GM10266 (cell line): Measurements from ENCODE around the gene SHLD1.

Experiments
- DNase-seq: peaks from one replicate; pipeline ENCODE4 v3.0.0; 2012; ENCODE audit errors: extremely low spot score
- TF ChIP-seq, protein P1 (sequence below): IDR thresholded peaks from 2 replicates; pipeline ENCODE4 v1.5.1; 2012; ENCODE audit warnings: mild to moderate bottlenecking, low read depth; ENCODE audit not compliant: control insufficient read depth, insufficient read depth; ENCODE audit errors: missing control alignments

Gene SHLD1

DNA sequence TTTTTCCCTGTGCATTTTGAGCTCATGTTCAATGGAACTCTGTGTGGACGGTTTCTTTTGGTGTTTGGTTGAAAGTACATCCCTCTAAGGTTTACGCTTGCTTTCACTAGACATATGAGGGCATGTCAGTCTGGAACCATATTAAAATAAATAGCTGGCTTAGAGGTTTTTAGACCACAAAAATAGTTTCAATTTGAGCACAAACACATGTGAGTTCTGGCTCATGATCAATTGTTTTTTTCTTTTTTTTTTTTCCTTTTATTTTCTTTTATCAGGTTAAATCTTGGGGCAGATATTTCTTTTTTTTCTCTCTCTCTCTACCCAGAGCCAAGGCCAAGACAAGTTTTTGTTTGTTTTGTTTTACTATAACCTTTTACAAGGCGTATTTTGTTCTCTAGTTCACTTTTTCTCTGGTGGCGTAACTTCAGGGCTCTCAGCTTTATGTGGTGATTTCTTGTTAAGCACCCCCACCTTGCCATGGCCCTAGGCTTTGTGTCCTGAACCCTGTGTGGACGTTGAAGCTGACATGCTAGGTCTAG lies 92.9 kb downstream of the SHLD1 start:
- DNase-seq = peak; percentile 59
- TF ChIP-seq, protein P1, sequence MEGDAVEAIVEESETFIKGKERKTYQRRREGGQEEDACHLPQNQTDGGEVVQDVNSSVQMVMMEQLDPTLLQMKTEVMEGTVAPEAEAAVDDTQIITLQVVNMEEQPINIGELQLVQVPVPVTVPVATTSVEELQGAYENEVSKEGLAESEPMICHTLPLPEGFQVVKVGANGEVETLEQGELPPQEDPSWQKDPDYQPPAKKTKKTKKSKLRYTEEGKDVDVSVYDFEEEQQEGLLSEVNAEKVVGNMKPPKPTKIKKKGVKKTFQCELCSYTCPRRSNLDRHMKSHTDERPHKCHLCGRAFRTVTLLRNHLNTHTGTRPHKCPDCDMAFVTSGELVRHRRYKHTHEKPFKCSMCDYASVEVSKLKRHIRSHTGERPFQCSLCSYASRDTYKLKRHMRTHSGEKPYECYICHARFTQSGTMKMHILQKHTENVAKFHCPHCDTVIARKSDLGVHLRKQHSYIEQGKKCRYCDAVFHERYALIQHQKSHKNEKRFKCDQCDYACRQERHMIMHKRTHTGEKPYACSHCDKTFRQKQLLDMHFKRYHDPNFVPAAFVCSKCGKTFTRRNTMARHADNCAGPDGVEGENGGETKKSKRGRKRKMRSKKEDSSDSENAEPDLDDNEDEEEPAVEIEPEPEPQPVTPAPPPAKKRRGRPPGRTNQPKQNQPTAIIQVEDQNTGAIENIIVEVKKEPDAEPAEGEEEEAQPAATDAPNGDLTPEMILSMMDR = no peak

DNA sequence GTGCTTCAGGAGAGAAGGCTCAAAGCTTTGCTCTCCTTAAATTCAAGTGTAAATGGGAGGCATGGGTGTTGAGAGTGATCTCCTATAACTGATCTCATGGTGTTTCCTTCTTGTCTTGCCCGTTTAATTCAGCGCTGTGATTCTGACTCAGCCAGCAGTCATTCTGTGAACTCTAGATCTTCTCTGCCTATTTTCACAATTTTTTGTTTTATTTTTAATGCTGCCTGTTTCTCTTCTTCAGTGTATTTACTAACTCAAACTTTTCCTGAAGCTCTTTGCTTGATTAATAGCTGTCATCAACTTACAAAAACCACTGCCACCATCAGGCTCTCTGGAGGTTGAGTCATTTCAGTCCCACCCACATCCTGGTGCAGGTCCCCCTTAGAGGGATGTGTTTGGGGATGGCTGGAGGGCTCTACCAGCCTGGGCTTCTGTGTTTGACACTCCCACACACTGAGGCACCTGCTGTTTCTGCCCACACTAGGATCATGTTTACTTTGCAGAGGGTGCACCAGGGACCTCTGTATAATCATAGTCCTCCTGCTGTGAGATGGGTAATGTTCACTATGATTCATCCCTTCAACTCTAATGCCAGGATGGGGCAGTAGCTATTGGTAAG lies 94.0 kb downstream of the SHLD1 start:
- TF ChIP-seq, protein P1 = no peak

DNA sequence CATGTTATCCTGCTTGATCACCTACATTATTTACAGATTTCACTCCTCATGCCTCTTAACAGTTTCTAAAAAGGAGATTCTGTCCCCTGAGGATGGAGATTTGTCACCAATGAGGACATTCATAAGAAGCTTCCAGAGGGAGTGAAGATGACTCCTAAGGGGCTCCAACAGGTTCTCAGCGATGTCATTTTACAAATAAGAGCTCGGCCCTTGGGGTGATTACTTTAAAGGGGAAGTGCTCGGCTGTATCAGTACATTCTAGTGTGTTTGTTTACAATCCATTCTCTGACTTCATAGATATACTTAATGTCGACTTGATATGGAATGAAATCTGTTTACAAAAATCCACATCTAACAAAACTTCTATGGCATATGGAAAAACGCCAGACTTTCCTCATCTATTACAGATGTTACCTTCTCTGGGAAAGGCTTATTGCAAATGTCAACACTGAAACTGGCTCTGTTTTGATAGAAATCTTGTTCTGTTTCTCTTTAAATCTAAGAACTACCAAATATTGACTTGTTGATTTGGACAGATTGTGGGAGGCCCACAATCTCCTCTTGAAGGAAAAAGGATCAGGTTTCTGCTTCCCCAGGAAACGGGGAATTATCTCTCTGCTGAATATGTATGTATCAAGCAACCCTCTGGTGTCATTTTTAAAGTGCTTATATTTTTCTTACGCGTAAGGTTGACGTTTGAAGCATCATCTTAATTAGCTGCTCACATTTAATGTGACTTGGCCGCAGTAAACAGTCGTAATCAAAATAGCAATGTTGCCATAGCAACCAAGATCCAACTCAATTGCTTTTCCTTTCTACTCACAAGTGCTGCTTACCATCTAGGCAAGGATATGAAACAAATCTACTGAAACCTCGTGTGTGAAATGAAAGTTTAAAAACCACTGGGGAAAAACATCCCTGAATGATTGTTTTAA lies 95.7 kb downstream of the SHLD1 start:
- DNase-seq = no peak
- TF ChIP-seq, protein P1 = no peak

More for the DNA sequence above, 94.0 kb downstream of the SHLD1 start:
- DNase-seq = peak; percentile 62

DNA sequence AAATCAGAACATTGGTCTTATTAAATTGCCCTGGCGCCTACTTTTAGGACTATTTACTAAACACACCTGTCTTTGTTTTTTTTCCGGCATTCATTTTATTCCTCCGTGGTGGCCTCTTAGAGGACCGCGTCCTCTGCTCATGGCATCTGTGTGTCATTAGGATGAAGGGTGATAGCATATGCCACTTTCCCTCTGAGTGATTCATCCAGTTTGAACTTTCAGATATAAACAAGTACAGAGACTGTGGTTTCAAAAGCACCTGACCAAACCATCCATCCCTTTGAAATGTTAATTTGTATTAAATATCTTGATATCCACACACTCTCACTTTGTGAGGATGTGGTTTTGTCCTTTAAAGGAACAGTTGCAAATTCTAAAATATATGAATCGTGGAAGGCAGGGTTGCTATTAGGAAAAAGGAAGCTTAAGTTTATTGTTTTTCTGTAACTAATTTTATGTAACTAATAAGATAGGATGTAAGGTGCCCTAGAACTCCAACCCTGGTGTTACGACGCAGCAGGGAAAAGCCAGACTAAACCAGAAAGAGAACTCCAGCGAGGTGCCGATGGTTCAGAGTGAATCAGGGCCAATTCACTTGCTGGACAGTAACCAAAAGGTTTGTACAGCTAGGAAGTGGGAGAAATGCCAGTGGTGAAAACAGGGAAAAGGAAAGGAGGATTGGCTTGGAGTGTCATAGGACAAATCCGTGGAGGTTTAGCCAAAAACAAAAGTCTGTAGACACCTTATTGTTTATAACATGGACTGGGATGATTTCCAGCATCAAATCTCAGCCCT lies 98.7 kb downstream of the SHLD1 start:
- DNase-seq = no peak
- TF ChIP-seq, protein P1 = no peak

DNA sequence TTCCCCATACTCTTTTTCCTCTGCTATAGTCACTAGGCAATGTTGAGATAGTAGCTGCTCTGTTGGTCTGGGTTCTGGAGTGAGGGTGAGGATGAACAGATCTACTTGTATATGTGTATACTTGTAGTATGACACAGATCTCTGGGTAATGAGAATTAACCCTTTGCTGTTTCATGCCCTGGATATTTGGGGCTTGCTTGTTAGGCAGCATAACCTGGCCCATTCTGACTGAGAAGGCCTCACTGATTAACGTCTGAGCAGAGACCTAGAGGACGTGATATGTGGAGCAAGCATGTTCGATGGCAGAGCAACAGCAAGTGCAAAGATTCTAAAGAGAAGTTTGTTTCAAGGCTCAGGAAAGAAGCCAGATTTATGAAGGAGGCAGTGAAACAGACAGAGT lies 105.7 kb downstream of the SHLD1 start:
- DNase-seq = no peak

DNA sequence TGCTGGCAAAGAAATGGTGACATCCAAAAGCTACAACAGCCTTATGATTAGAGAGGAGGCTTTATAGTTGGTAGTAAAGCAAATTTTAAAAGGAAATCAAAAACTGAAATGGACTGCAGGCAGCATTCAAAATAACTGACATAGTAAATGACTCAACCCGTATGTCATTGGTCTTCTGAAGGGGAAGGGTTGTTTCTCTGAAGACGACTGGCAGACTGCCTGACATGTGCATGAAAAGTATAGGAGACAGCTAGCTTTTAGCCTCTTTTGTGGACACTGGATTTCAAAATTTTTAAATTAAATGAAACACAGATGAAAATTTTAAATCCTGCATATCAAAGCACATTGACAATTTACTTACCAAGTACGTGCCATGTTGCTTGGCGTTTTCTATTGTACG lies 109.4 kb downstream of the SHLD1 start:
- TF ChIP-seq, protein P1 = no peak
- DNase-seq = no peak

More for the DNA sequence above, 105.7 kb downstream of the SHLD1 start:
- TF ChIP-seq, protein P1 = no peak
